ENCODE measurements around the gene SSR1.

DNA sequence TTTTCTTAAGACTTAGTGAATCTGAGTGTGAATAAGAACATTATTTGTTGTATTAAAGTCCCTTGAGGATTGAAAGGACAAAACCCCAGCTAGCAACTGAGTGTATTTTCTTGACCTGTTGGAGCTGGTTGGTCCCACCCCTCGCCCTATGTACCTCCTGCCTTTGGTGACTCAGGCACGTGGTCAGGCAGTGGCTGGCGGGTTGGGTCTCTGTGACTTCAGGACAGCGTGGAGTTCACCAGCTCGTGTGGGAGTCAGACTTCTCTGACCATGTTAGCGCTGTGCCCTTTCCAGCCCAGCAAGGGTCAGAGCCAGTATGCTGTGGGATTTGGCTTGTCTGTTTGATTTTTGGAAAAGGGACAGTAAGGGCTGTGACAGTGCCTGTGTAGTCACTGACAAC lies 93.7 kb downstream of the SSR1 start:
- TF ChIP-seq, protein P1, sequence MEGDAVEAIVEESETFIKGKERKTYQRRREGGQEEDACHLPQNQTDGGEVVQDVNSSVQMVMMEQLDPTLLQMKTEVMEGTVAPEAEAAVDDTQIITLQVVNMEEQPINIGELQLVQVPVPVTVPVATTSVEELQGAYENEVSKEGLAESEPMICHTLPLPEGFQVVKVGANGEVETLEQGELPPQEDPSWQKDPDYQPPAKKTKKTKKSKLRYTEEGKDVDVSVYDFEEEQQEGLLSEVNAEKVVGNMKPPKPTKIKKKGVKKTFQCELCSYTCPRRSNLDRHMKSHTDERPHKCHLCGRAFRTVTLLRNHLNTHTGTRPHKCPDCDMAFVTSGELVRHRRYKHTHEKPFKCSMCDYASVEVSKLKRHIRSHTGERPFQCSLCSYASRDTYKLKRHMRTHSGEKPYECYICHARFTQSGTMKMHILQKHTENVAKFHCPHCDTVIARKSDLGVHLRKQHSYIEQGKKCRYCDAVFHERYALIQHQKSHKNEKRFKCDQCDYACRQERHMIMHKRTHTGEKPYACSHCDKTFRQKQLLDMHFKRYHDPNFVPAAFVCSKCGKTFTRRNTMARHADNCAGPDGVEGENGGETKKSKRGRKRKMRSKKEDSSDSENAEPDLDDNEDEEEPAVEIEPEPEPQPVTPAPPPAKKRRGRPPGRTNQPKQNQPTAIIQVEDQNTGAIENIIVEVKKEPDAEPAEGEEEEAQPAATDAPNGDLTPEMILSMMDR (IDR thresholded peaks at IDR 0.05) = no peak
- no peak for TF ChIP-seq POLR2A (IDR thresholded peaks at IDR 0.05)

Data from thyroid gland (tissue), 4 donors.